HepG2 (cell line): Measurements from ENCODE around the gene VAMP8. TPM values are rescaled to one million over a fixed set of nuclear protein-coding genes. Genes with fewer than 3 reads are reported as not detected.
A peak's percentile ranks its signal among the peaks of the same experiment; 100 is the strongest.

Experiments
- ATAC-seq: fragments of 200-7000 bp; cut with Tn5 transposase; 3 replicates; pipeline ENCODE4 v1.9.1; 2020; ENCODE audit warnings: mild to moderate bottlenecking, moderate library complexity
- BruUV-seq: library from RNA; stranded (reverse); fragments of 400-500 nt; replicated peaks from 2 replicates; lab custom pipeline; 2021; lab: Mats Ljungman, UMichigan
- CTCF ChIA-PET: fragments of 300-600 bp; formaldehyde crosslinking; extraction: SDS; loops from one replicate; lab custom pipeline; 2021; ENCODE audit warnings: low total read pairs, inconsistent platforms, low intra/inter-chr PET ratio; lab: Yijun Ruan, JAX
- POLR2A ChIA-PET: fragments of 350-600 bp; sonication (Branson Sonifier 250); formaldehyde crosslinking; loops from one replicate; lab custom pipeline; 2020; ENCODE audit warnings: antibody characterized with exemption, inconsistent platforms; lab: Yijun Ruan, JAX
- DNase-seq: peaks from one replicate; pipeline ENCODE4 v3.0.0-alpha.2; 2015; ENCODE audit warnings: low spot score
- FAIRE-seq: peaks from 3 replicates; lab custom pipeline; 2011; peaks lifted over from hg19 to GRCh38; lab: Jason Lieb, UNC
- H2AFZ ChIP-seq: one replicate; pipeline ENCODE4 v1.6.1; 2011; ENCODE audit warnings: low read length, inconsistent platforms
- H3K27ac ChIP-seq: fragments of 300-600 bp; 3 replicates; pipeline ENCODE4 v1.8.0; 2011; ENCODE audit warnings: mixed run types, mild to moderate bottlenecking, mixed read lengths, low read length, inconsistent platforms; ENCODE audit not compliant: insufficient read depth; ENCODE audit errors: extremely low read length
- H3K27me3 ChIP-seq, 2 experiments: fragments of 200-600 bp in 1 of 2; 2 replicates in 1 of 2; 3 replicates in 1 of 2; pipeline versions ENCODE4 v1.6.0 to v1.8.0; 2011; ENCODE audit warnings: low read length in 2 of 2, mild to moderate bottlenecking in 2 of 2, moderate library complexity in 2 of 2, inconsistent platforms in 1 of 2; ENCODE audit not compliant: insufficient read depth in 2 of 2, control insufficient read depth in 1 of 2
- H3K36me3 ChIP-seq, 2 experiments: fragments of 200-600 bp in 1 of 2; replicated peaks in 1 of 2; 2 replicates in 1 of 2; 3 replicates in 1 of 2; pipeline versions ENCODE4 v1.5.1 to v1.8.0; 2011; ENCODE audit warnings: low read length in 2 of 2, inconsistent platforms in 1 of 2; ENCODE audit not compliant: insufficient read depth in 2 of 2, control insufficient read depth in 1 of 2
- H3K4me1 ChIP-seq: 2 replicates; pipeline ENCODE4 v1.5.1; 2012; ENCODE audit warnings: low read length, inconsistent platforms; ENCODE audit not compliant: insufficient read depth
- H3K4me2 ChIP-seq: 2 replicates; pipeline ENCODE4 v1.6.0; 2011; ENCODE audit warnings: low read depth, low read length, inconsistent platforms
- H3K4me3 ChIP-seq, 3 experiments: fragments of 200-600 bp in 1 of 3; sonication (generic), shearing (Covaris generic) in 1 of 3; replicated peaks in 1 of 3; 2 replicates each; pipeline ENCODE4 v1.5.1; 2011 to 2016; ENCODE audit warnings: low read length in 3 of 3, inconsistent platforms in 2 of 3, low read depth in 2 of 3, mild to moderate bottlenecking in 2 of 3, control low read depth in 1 of 3, mixed read lengths in 1 of 3; ENCODE audit not compliant: insufficient read depth in 1 of 3
- H3K79me2 ChIP-seq: one replicate; pipeline ENCODE4 v1.6.1; 2011; ENCODE audit warnings: low read length, inconsistent platforms; ENCODE audit not compliant: insufficient read depth
- H3K9ac ChIP-seq: 2 replicates; pipeline ENCODE4 v1.6.0; 2011; ENCODE audit warnings: mild to moderate bottlenecking, low read depth, low read length, inconsistent platforms; ENCODE audit not compliant: insufficient read depth
- H3K9me3 ChIP-seq: 2 replicates; pipeline ENCODE4 v1.5.1; 2012; ENCODE audit warnings: mild to moderate bottlenecking, low read length
- H4K20me1 ChIP-seq: 2 replicates; pipeline ENCODE4 v1.6.0; 2011; ENCODE audit warnings: inconsistent platforms, mild to moderate bottlenecking, low read length, moderate library complexity; ENCODE audit not compliant: insufficient read depth
- GABPB1 ChIP-seq: IDR thresholded peaks from 2 replicates; pipeline ENCODE4 v1.6.1; 2016; ENCODE audit warnings: mild to moderate bottlenecking, missing genetic modification reagents, moderate library complexity, missing compliant biosample characterization
- HMG20B ChIP-seq: conservative IDR thresholded peaks from 2 replicates; pipeline ENCODE4 v1.6.1; 2016; ENCODE audit warnings: missing genetic modification reagents, missing compliant biosample characterization
- MXD4 ChIP-seq: IDR thresholded peaks from 2 replicates; pipeline ENCODE4 v1.6.1; 2016; ENCODE audit warnings: mild to moderate bottlenecking, missing biosample characterization, missing genetic modification reagents
- RXRA ChIP-seq: sonication (generic); formaldehyde crosslinking; IDR thresholded peaks from 2 replicates; pipeline ENCODE4 v1.5.1; 2020; ENCODE audit warnings: missing genetic modification reagents
- TAF15 ChIP-seq: fragments of 200-400 bp; formaldehyde crosslinking; IDR thresholded peaks from one replicate; pipeline ENCODE4 v1.6.1; 2018; ENCODE audit warnings: mild to moderate bottlenecking, low read depth, low read length; ENCODE audit not compliant: poor library complexity, severe bottlenecking
- ZC3H4 ChIP-seq: sonication (generic); formaldehyde crosslinking; IDR thresholded peaks from 2 replicates; pipeline ENCODE4 v1.4.0; 2020; ENCODE audit warnings: missing genetic modification reagents, borderline replicate concordance
- ZNF207 ChIP-seq: fragments of 450-650 bp; IDR thresholded peaks from 2 replicates; pipeline ENCODE4 v1.6.1; 2016; ENCODE audit warnings: antibody characterized with exemption, borderline replicate concordance
- ZNF230 ChIP-seq: sonication (generic); formaldehyde crosslinking; IDR thresholded peaks from 2 replicates; pipeline ENCODE4 v1.4.0; 2020; ENCODE audit warnings: mild to moderate bottlenecking, missing genetic modification reagents
- ZNF382 ChIP-seq: sonication (generic); formaldehyde crosslinking; IDR thresholded peaks from 2 replicates; pipeline ENCODE4 v1.5.0; 2020; ENCODE audit warnings: missing genetic modification reagents, mild to moderate bottlenecking, borderline replicate concordance
- ZNF883 ChIP-seq: sonication (generic); formaldehyde crosslinking; IDR thresholded peaks from 2 replicates; pipeline ENCODE4 v1.5.1; 2020; ENCODE audit warnings: mild to moderate bottlenecking, missing genetic modification reagents; ENCODE audit errors: not compliant biosample characterization
- ZSCAN5A ChIP-seq: sonication (generic); formaldehyde crosslinking; IDR thresholded peaks from 2 replicates; pipeline ENCODE4 v1.8.0; 2022; ENCODE audit warnings: mild to moderate bottlenecking, missing genetic modification reagents, borderline replicate concordance
- WGBS: methylation state at CpG from one replicate; pipeline ENCODE4 v1.1.6; 2017; ENCODE audit warnings: low lambda C conversion rate; 5-methylcytosine and 5-hydroxymethylcytosine counted together
- in situ Hi-C: cut with HindIII; loops from 2 replicates; pipeline ENCODE4 v1.10.0; 2017; ENCODE audit warnings: low pct_unique_long_range_greater_than_20kb; ENCODE audit not compliant: extremely low pct_ligation_motif_present
- intact Hi-C: fragments of 100-400 bp; cut with micrococcal nuclease; formaldehyde crosslinking; loops from one replicate; pipeline ENCODE4 v1.10.0; 2022; ENCODE audit not compliant: unreplicated experiment
- polyA plus RNA-seq, 8 experiments: library from polyadenylated mRNA; depleted of rRNA in 3 of 8; stranded (reverse) in 7 of 8; unstranded in 1 of 8; fragments of >200 nt; fragmentation: Illumina TruSeq in 4 of 8; extraction: Trizol in 4 of 8; gene quantifications; 2 replicates each; pipeline versions ENCODE4 v1.2.1 to v1.2.3, GENCODE V29; 2011 to 2016; ENCODE audit warnings: low read depth in 4 of 8, missing spikeins in 1 of 8, mixed read lengths in 1 of 8; ENCODE audit not compliant: insufficient read depth in 1 of 8
- total RNA-seq, 5 experiments: library from RNA; depleted of rRNA; stranded (reverse); fragments of >200 nt; fragmentation: Illumina TruSeq; extraction: Trizol; gene quantifications; 2 replicates each; pipeline ENCODE4 v1.2.3, GENCODE V29; 2016; ENCODE audit warnings: low read depth in 1 of 5
- TF ChIP-seq, protein P1 (sequence below): sonication (generic); formaldehyde crosslinking; IDR thresholded peaks from 2 replicates; pipeline ENCODE4 v1.5.0; 2020; ENCODE audit warnings: mild to moderate bottlenecking, missing genetic modification reagents
- TF ChIP-seq, protein P2 (sequence below): sonication (generic); formaldehyde crosslinking; IDR thresholded peaks from 2 replicates; pipeline ENCODE4 v1.4.0; 2020; ENCODE audit warnings: missing genetic modification reagents

Gene VAMP8
- total and polyA plus RNA-seq, 2 of the 13 experiments (the other 11 are each of a cell fraction or from before 2014, with no cell fraction given): 83.3 to 157 TPM

- TF ChIP-seq, protein P1, sequence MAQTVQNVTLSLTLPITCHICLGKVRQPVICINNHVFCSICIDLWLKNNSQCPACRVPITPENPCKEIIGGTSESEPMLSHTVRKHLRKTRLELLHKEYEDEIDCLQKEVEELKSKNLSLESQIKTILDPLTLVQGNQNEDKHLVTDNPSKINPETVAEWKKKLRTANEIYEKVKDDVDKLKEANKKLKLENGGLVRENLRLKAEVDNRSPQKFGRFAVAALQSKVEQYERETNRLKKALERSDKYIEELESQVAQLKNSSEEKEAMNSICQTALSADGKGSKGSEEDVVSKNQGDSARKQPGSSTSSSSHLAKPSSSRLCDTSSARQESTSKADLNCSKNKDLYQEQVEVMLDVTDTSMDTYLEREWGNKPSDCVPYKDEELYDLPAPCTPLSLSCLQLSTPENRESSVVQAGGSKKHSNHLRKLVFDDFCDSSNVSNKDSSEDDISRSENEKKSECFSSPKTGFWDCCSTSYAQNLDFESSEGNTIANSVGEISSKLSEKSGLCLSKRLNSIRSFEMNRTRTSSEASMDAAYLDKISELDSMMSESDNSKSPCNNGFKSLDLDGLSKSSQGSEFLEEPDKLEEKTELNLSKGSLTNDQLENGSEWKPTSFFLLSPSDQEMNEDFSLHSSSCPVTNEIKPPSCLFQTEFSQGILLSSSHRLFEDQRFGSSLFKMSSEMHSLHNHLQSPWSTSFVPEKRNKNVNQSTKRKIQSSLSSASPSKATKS (CRISPR knock-in tag): no peak
Observed at GRCh38 chr2:85611705-85612587, 34.6 kb downstream of the VAMP8 start, which contains the start of gene C2orf68 (continued).

GRCh38 chr2:85613717-85614515 lies 36.5 kb downstream of the VAMP8 start:
- no peaks in the 10 kb centered on the region for H3K9me3 ChIP-seq
- no peak overlapping the region for H2AFZ ChIP-seq
- H3K27me3 ChIP-seq: no peaks in the 10 kb centered on the region; a peak in 1 of 5 replicates
- intact Hi-C loops: loop anchor here (5.0 kb wide), 1 partner anchor 192 kb away; no protein-coding TSS in a partner anchor
- H3K4me1 ChIP-seq: peaks cover 69% of the 10 kb centered on the region
- ATAC-seq (no peak), FAIRE-seq (no peak), DNase-seq (no peak)
- peak overlapping the region; percentile 49 for H3K27ac ChIP-seq
- H3K36me3 ChIP-seq: peaks cover 4 to 13% of the 10 kb centered on the region in 2 experiments
- ChIA-PET CTCF (no interaction called here), POLR2A (interaction anchor here (1.2 to 25.7 kb wide), 2 partner anchors 21 to 75 kb away, joined by 4 to 795 read pairs; partner anchors contain the start of genes MAT2A, RNF181, TMEM150A and VAMP5)
- H3K4me2 ChIP-seq: peak overlapping the region; percentile 32
- BruUV-seq: no TSS peak
- 45% methylated on average over 10 of the region's 10 CpGs for WGBS
- H3K79me2 ChIP-seq: peaks cover 39% of the 10 kb centered on the region
- no peak overlapping the region for H3K4me3 ChIP-seq
- H3K9ac ChIP-seq: peak overlapping the region; percentile 47; the same call in 1 of the 2 replicates
- H4K20me1 ChIP-seq: peaks cover 13% of the 10 kb centered on the region
- in situ Hi-C loops: no loop called here
- TF ChIP-seq GABPB1 (no peak), RXRA (CRISPR knock-in tag) (0 out of 2 replicates have a peak, but pooled peaks have one; percentile 36), ZC3H4 (CRISPR knock-in tag) (no peak), ZSCAN5A (no peak), ZNF207 (no peak), ZNF883 (no peak), ZNF230 (CRISPR knock-in tag) (no peak), HMG20B (CRISPR knock-in tag) (no peak), TAF15 (no peak), MXD4 (CRISPR knock-in tag) (no peak), ZNF382 (CRISPR knock-in tag) (no peak)
- TF ChIP-seq, protein P2, sequence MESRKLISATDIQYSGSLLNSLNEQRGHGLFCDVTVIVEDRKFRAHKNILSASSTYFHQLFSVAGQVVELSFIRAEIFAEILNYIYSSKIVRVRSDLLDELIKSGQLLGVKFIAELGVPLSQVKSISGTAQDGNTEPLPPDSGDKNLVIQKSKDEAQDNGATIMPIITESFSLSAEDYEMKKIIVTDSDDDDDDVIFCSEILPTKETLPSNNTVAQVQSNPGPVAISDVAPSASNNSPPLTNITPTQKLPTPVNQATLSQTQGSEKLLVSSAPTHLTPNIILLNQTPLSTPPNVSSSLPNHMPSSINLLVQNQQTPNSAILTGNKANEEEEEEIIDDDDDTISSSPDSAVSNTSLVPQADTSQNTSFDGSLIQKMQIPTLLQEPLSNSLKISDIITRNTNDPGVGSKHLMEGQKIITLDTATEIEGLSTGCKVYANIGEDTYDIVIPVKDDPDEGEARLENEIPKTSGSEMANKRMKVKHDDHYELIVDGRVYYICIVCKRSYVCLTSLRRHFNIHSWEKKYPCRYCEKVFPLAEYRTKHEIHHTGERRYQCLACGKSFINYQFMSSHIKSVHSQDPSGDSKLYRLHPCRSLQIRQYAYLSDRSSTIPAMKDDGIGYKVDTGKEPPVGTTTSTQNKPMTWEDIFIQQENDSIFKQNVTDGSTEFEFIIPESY (CRISPR knock-in tag): peak; percentile 39; the same call in 1 of the 2 replicates
